ENCODE measurements around the gene CAMK1D.
"Not testable (repeated sequence)": the region's sequence is repeated elsewhere in the genome, so short reads cannot be mapped to it uniquely, and the experiment has no call there.

Gene CAMK1D

DNA sequence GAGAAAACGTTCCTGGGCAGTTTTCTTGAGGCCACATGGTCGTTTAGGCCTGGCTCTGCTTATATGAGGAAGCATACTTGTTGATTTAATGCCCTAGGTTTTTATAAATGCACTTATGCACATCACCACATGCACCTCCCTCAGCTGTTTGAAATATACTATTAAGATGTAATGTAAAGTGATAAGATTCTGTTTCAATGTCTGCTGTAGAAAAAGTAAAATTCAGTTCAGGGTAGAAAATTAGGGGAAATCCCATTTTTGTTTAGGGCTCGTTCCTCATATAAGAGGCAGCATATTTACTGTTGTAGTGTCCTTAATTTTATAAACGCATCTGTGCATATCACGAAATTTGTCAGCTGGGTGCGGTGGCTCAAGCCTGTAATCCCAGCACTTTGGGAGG lies 7.8 kb upstream of the CAMK1D start:
- DNase-seq = no peak

DNA sequence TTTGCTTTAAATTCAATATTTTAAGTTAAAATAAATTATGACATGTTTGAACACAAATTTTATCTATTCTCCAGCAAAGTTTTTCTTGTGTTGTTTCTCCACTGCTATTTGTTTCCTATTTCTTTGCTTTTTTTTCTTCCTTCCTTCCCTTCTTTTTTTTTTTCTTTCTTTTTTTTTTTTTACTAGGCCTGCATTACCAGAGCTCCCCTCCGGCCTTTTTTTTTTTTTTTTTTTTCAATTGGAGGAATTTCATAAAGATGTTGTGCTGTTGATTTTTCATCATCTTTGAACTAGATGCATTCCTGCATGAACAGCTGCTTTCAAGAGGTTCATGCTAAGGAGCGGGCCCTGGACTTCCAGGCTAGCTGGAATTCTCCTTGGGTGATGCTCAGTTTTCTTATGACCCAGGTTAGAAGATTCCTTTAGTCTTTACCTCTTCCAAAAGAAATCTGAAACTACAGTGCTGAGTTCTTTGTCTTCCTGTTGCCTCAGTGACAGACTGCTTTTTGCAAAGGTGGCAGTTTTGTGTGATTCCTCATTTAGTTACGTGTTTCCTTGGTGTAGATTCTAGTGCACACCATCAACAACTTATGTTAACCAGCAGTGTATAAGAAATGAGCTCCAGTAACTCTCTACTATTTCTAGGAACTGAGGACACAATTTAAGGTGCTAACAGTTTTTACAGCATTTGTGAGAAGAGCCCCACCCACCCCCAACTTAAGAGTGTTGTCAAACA lies 4.8 kb upstream of the CAMK1D start:
- no peak for DNase-seq

DNA sequence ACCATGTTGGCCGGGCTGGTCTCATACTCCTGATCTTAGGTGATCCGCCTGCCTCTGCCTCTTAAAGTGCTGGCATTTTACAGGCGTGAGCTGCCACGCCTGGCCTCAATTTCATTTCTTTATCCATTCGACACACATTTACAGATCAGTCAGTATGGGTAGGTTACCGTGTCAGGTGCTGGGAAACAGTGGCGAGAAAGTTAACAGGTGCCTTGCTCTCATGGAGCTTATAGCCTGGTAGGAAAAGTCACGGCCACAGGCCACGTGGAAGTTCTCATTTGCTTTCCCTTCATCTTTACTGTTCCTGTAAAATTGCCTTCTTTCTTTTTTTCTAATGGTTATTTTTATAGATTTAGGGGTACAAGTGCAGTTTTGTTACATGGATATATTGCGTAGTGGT lies 2.6 kb upstream of the CAMK1D start:
- DNase-seq = no peak

DNA sequence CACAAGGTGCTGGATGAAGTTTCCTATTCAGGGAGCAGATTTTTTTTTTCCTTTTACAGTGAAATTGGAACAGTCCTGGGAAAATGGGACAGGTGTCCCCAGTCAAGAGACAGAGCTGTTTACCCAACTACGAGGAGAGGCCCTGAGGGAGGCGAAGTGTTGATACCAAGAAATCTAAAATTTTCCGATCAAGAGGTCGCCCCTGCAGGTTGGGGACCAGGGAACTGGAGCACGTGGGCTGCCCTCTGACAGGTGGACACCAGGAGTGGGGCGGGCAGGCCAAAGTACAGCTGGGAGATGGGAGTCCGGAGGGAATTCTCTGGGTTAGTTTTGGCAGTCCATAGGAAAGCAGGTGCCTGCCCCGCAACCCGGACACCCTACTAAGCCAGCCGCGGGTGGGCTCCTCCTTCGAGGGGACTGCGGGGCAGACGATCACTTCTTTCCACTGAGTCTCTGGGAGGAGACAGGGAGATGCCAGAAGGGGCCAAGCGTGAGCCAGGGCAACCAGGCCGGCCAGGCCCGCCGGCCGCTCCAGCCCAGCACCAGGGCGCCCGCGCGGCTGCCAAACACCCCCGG lies 965 bp upstream of the CAMK1D start:
- no peak for DNase-seq

DNA sequence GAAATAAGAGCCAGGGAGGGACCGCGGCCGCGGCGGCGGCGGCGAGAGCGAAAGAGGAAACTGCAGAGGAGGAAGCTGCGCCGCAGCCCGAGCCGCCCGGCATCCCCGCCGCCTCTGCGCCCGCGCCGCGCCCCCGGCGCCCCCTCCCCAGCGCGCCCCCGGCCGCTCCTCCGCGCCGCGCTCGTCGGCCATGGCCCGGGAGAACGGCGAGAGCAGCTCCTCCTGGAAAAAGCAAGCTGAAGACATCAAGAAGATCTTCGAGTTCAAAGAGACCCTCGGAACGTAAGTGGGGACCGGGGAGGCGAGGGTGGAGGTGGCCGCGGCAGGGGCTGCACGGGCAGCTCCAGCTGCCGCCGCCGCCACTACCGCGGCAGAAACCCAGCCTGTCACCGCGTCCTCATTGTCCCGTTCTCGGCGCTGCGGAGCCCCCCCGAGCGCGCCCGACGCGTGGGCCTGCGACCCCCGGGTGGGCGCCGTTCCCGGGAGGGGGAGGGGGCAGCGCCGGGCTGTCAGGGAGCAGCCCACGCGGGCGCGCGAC lies 351 bp downstream of the CAMK1D start:
- no peak for DNase-seq

DNA sequence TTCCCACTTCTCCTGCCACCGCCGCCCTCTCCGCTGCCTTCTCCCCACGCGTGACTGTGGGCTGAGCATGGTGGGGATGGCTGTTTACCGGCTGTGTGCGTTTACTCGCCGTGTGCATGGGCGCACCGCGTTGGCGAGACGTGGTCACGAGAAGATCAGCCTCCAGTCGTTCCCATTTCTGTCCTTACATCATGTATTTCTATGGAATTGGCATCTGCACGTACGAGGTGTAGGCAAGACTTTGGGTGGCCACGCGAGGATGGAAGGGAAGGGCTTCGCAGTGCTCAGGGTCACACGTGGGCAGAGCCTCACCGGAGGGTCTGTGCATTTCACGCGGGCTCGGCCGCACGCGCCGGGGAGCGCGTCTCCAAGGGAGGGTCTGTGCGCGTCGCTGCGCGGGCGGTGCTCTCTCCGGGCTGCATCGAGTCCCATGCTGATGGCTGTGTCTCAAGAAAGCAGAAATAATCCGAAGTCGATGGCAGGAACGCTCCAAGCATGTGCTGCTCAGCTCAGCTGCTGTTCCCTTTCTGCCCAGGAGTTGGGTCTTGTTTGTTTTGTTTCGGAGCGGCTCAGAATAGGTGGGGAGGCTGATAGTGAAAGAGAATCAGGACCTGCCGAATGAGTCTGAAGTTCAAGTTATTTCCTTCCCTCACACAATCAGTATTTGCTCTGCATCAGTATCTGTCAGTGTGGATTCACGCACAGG lies 973 bp downstream of the CAMK1D start:
- DNase-seq = peak; percentile 59 to 60

DNA sequence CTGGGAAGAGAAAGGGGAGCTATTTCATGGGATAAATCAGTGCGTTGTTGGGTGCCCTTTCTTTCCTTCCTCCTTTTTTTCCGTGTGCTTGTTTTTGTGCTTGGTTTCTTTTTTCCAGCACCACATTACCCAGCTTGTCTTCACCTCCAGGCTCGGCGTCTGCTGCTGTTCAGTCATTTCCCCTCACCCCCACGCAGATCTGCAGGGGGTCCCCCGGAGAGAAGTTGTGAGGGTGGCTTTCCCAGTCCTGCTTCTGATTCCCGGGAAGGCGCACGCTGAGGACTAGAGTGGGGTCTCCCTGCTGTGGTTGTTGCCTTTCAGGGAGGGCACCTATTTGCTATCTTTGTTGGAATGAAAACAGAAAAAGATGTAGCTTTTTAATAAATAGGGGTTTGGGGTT lies 1.6 kb downstream of the CAMK1D start:
- DNase-seq = no peak

DNA sequence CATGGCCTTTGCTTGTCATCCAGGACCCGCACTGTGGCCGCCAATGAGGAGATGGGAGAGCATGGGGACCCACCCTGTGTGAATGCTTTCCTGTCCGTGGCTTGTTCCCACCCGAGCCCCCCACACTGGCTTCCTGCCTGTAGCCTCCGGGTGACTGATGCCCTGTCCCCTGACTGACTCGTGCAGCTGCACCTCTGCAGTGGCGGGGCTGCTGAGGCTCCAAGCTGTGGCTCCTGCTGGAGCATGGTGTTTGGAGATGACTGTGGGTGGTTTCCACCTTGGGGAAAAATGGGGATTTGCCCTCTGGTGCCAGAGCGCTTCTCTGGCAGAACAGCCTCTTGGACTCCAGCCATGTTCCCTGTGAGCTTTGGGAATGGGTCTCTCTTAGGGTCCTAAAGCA lies 2.1 kb downstream of the CAMK1D start:
- DNase-seq = no peak

DNA sequence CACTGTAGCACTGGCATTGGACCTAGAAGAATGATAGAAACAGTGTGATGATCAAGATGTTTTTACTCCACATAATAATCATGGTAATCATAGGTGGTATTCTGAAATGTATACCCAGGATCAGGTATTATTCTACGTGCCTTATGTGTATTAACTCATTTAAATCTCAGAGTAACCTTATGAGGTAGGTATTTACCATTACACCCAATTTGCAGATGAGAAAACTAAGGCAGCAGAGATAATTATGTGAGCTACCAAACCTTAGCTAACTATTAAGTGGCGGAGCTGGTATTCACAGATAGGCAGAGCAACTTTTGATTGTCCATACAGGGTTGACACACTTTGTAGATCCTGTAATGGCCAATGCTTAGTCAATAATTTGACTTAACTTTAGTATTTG lies 2.5 kb downstream of the CAMK1D start:
- no peak for DNase-seq

DNA sequence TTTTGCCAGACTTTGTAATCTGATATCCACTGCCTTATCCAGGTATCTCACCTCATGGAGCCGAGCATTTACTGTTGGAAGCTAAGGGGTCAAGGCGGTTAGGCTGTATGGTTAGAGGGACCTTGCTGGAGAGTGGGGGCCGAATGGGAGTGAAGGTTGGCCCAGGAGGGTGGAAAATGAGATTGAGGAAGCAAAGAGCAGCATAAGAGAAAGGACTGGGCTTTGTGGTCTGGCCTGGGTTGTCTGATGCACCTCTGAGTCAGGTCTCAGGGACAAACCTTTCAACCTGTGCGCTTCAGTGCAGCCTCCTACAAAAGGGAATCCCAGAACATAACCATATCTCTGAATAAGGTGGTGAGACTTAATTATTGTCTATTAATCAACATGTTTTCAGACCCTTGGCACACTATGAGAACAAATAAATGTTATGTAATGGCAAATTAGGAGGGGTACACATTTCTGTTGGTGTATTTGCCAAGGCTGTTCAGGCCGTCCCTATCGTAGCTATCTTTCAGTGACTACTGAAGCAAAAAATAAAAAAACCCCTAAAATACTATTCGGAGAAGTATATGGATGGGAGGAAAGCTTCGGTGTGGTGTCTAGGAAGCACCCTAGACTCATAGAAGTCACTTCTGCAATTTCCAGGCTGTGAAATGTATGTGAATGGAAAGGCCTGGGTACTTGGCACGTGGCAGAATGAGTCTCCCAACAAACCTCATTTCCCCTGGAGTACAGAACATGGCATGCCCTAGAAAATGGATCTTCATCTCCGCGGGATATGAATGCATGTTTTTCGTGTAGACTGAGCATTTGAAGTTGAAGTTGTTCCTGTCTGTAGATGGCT lies 4.3 kb downstream of the CAMK1D start:
- DNase-seq = no peak

DNA sequence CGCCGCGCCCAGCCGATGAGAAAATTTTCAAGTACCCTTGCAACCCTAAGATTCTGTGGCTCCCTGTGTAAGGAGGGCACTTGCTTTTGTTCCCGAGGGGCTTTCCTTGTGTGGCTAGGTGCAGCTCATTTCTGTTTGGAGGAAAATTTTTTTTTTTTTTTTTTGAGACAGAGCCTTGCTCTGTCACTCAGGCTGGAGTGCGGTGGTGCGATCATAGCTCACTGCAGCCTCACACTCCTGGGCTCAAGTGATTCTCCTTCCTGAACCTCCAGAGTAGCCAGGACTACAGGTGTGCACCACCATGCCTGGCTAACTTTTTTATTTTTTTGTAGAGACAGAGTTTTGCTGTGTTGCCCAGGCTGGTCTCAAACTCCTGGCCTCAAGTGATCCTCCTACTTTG lies 5.3 kb downstream of the CAMK1D start:
- not testable (repeated sequence) for DNase-seq

DNA sequence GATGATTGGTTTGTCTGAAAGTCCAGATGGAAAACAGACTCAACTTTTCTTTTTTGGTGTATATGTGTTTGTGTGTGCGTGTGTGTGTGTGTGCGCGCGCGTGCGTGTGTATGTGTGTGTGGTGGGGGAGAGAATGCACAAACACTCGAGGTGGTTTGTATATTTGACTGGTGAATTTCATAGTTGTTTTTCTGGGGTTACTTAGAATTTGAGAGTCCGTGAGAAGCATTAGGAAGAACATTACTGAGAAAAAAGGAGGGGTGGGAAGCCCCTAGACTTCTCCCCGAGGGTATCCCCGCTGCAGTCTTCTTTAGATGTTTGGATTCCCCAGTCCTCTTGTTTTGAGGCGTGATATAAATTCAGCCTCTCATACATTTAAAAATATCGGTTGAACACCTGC lies 6.0 kb downstream of the CAMK1D start:
- no peak for DNase-seq

DNA sequence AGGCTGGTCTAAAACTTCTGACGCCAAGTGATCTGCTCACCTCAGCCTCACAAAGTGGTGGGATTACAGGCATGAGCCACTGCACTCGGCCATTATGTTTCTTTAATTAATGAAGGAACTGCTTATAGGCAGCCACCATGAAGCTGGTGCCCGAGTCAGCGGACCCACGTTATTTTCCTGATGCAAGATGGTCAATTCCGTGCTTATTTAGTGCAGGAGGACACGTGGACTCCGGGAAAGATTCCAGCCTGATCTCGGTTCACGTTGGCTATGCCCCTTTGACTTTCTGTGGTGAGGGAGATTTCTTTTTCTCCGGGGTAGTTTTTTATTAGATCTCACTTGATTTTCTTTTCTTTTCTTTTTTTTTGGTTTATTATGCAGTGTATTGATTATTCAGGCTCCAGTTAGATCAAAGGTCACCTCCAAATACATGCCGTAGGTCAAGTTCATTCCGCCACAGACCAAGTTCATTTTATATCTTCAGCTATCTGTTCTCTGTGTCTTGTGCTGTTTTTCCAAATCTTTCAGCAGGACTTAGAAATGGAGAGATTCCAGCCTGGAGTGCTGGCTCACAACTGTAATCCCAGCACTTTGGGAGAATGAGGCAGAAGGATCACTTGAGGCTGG lies 8.3 kb downstream of the CAMK1D start:
- no peak for DNase-seq

DNA sequence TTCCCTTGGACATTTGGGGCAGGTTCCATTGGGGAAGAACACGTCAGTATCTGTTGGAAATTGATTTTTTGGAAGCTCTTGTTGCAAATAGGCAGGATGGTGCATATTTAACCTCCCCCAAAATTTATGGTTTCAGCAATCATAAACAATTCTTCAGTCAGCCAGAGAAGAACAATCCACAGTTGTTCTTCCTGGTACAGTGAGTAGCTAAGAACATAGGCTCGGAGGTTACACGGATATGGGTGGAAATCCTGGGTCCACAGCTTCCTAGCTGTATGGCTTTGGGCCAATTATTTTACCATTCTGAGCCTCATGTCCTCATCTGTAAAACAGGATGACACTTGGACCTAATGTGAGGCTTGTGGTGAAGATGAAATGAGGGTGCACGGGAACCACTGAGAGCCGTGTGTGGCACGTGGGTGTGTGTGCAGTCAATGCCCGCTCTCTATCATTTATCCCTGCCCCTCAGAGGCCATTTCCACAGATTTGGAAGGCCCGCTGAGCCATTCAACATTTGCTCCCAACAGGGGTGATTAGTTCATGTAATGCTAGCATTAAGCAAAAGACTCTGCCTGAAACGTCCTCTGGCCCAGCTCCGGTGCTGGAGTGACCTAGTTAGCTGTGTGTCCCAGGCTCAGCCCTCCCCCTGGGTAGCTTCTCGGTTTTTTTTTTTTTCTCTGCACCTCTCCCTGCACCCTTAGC lies 9.7 kb downstream of the CAMK1D start:
- DNase-seq = no peak

DNA sequence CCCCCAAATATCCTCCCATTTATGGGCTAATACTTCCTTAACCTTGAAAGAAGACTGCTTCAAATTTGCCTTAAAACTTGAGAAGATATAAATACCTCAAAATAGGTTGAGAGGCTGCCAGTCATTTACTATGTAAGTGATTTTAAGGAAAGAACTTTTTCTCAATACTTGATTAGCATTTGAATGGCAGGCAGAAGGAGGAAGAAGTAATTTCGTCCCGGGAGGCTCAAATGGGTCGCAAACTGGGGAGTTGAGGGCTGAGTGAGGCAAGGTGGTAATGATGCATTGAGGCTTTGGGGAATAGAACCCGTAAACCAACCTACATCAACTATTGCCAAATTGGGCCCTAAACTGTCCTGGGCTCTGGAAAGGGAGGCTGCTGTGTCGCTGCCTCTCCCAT lies 11.1 kb downstream of the CAMK1D start:
- DNase-seq = no peak

DNA sequence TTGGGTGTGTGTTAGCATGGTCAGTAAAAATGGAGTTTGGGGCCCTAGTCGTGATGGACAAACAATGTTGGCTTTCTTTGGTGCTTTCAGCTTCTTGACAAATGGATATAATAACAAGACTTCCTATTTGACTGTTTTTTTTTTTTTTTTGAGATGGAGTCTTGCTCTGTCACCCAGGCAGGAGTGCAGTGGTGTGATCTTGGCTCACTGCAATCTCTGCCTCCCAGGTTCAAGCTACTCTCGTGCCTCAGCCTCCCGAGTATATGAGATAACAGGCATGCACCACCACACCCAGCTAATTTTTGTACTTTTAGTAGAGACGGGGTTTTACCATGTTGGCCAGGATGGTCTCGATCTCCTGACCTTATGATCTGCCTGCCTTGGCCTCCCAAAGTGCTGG lies 11.8 kb downstream of the CAMK1D start:
- not testable (repeated sequence) for DNase-seq

DNA sequence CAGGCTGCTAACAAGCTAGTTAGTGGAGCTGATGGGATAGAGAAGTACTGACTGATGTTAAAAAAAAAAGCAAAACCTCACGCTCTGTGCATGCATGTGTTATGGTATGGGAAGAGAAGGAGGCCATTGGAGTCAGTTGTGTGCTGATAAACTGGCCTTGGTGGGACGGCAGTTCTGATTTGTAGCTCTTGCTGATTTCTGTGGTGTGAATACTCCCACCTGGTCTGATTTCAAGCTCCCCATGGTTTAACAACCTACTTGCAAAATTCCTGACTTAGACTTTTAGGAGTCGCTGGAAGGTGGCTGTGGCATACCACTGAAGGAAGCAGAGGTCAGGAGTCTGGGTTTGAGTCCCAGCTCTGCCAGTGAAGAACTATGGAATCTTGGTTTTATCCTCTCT lies 15.2 kb downstream of the CAMK1D start:
- DNase-seq = no peak

DNA sequence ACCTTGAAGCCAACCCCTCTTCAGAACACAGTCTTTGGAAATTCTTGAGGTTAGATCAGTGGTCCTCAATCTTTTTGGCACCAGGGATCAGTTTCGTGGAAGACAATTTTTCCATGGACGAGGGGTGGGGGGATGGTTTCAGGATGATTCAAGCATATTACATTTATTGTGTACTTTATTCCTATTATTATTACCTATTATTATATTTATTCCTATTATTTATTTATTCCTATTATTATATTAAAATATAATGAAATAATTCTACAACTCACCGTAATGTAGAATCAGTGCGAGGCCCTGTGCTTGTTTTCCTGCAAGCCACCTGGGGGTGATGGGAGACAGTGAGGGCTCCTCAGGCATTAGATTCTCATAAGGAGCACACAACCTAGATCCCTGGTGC lies 17.9 kb downstream of the CAMK1D start:
- no peak for DNase-seq

DNA sequence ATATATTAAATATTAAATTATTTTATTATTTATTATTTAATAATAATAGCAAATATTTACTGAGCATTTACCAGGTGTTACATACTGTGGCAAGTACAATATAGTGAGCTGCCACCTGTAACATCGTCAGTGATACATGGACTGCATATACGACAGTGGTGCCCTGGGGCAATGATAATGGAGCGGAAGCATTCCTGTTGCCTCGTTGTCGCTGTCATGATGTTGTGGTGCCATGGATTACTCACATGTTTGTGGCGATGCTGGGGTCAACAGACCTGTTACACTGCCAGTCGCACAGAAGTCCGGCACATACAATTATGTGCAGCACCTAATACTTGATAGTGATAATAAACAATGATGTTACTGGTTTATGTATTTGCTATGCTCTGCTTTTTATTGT lies 20.6 kb downstream of the CAMK1D start:
- no peak for DNase-seq

DNA sequence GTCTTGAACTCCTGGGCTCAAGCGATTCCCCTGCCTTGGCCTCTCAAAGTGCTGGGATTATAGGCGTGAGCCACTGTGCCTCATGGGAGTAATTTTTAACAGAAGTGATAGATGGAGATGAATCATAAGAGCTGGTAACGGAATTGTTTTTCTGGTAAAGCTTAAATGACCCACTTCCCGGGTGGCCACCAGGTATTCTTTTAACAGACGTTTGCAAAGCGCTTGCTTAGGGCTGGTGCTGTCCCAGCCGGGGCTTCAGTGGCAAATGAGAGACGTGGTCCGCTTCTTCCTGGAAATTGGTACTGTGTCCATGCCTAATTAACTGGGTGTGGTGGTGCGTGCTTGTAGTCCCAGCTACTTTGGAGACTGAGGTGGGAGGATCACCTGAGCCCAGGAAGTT lies 23.5 kb downstream of the CAMK1D start:
- DNase-seq = no peak

DNA sequence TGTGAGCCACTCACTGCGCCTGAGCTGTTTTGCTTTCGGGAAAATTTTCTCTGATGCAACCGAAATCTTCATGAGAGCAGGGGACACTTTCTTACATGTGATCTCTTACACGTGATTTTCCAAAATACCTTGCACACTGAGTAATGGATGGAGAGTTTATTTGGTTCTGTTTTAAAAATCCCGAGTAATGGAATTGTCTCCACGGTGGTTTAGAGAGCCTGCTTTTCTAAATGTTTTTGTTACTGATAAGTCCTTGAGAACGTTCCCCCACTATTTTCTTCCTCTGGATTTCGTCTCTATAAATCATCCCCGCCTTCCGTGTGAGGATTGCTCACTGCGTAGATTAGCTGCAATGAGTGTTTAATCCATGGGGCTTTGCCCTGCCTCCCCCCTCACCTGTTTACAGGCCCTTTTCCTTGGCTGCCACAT lies 25.7 kb downstream of the CAMK1D start:
- no peak for DNase-seq

DNA sequence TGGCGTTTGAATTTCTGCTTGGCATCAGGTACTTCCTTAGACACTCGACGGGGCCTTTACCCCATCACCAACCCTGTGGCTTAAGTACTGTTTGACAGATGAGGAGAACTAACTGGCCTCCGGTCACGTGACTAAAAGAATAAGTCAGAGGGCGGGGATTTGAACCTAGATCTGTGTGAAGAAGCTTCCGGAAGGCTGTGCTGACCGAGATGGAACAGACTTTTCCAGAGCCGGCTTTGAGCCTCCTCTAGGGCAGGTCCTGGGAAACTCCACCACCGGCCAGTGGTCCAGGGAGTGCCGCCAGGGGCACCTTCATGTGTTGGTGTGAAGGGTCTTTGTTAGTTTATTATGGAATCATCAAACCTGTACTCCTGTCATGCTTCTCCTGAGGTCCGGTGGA lies 26.9 kb downstream of the CAMK1D start:
- DNase-seq = no peak
